T-helper 1 cell treated with Interleukin-12 subunit alpha and Interleukin-12 subunit beta and Interleukin-4 antibody, amounts not matched to agents 30 ng/mL and 1 ng/mL, for 36 hours (primary cell): ENCODE data around the gene HEXIM1. TPM values are rescaled to one million over a fixed set of nuclear protein-coding genes. Genes with fewer than 3 reads are reported as not detected.
"Not testable (repeated sequence)": the region's sequence is repeated elsewhere in the genome, so short reads cannot be mapped to it uniquely, and the experiment has no call there.

ENCODE experiments used
- intact Hi-C: fragments of 100-400 bp; cut with micrococcal nuclease; formaldehyde crosslinking; loops from one replicate; pipeline ENCODE4 v1.15.1; 2024
- total RNA-seq: library from RNA; stranded (reverse); gene quantifications from 2 replicates; pipeline ENCODE4 v1.2.3, GENCODE V29; 2022

HEXIM1 gene
- total RNA-seq, 1 donor from 2014 or later, result 38.8 TPM

- intact Hi-C loops, result no loop called here
These were observed 35.5 kb upstream of the HEXIM1 start for GRCh38 chr17:45112559-45113423.

- intact Hi-C loops, result no loop called here
These were observed 34.9 kb upstream of the HEXIM1 start for GRCh38 chr17:45113424-45113754.

GRCh38 chr17:45114117-45114932 lies 34.0 kb upstream of the HEXIM1 start:
- intact Hi-C loops, result no loop called here

GRCh38 chr17:45115015-45115625 lies 33.2 kb upstream of the HEXIM1 start:
- intact Hi-C loops, result no loop called here

- intact Hi-C loops, result no loop called here
These were observed 32.4 kb upstream of the HEXIM1 start for GRCh38 chr17:45115871-45116270.

- intact Hi-C loops, result no loop called here
These were observed 31.8 kb upstream of the HEXIM1 start for GRCh38 chr17:45116434-45117016.

GRCh38 chr17:45117334-45117733 lies 30.9 kb upstream of the HEXIM1 start:
- intact Hi-C loops, result no loop called here

GRCh38 chr17:45117848-45118646 lies 30.2 kb upstream of the HEXIM1 start:
- intact Hi-C loops, result no loop called here

GRCh38 chr17:45118691-45119090 lies 29.6 kb upstream of the HEXIM1 start:
- intact Hi-C loops, result no loop called here

GRCh38 chr17:45119964-45120363 lies 28.3 kb upstream of the HEXIM1 start:
- intact Hi-C loops, result no loop called here

GRCh38 chr17:45120558-45120957 lies 27.7 kb upstream of the HEXIM1 start:
- intact Hi-C loops, result no loop called here

GRCh38 chr17:45121055-45121454 lies 27.2 kb upstream of the HEXIM1 start:
- intact Hi-C loops, result no loop called here

GRCh38 chr17:45123076-45123770 lies 25.1 kb upstream of the HEXIM1 start:
- intact Hi-C loops, result no loop called here

GRCh38 chr17:45123930-45124796 lies 24.1 kb upstream of the HEXIM1 start:
- intact Hi-C loops, result no loop called here

- intact Hi-C loops, result not testable (repeated sequence)
These were observed 23.5 kb upstream of the HEXIM1 start for GRCh38 chr17:45124797-45125122.

- intact Hi-C loops, result no loop called here
These were observed 22.8 kb upstream of the HEXIM1 start for GRCh38 chr17:45125509-45125908.

- intact Hi-C loops, result no loop called here
These were observed 21.1 kb upstream of the HEXIM1 start for GRCh38 chr17:45127207-45127547.

GRCh38 chr17:45127548-45128300 lies 20.6 kb upstream of the HEXIM1 start:
- intact Hi-C loops, result no loop called here

GRCh38 chr17:45128331-45128730 lies 19.9 kb upstream of the HEXIM1 start:
- intact Hi-C loops, result no loop called here
